OCI-LY7 (cell line): ENCODE measurements around the gene SLC41A3.

Experiments
- EZH2phosphoT487 ChIP-seq: fragments of 200-600 bp; sonication (generic); IDR thresholded peaks from 2 replicates; pipeline ENCODE4 v1.6.1; 2018; ENCODE audit warnings: low read depth, borderline replicate concordance, mild to moderate bottlenecking, mixed run types, antibody characterized with exemption, low read length, moderate library complexity, mixed read lengths
- TF ChIP-seq, protein P1 (sequence below): fragments of 200-600 bp; sonication (generic); conservative IDR thresholded peaks from 2 replicates; pipeline ENCODE4 v1.5.1; 2014; ENCODE audit warnings: mild to moderate bottlenecking, antibody characterized with exemption, low read length, moderate library complexity, mixed read lengths

DNA sequence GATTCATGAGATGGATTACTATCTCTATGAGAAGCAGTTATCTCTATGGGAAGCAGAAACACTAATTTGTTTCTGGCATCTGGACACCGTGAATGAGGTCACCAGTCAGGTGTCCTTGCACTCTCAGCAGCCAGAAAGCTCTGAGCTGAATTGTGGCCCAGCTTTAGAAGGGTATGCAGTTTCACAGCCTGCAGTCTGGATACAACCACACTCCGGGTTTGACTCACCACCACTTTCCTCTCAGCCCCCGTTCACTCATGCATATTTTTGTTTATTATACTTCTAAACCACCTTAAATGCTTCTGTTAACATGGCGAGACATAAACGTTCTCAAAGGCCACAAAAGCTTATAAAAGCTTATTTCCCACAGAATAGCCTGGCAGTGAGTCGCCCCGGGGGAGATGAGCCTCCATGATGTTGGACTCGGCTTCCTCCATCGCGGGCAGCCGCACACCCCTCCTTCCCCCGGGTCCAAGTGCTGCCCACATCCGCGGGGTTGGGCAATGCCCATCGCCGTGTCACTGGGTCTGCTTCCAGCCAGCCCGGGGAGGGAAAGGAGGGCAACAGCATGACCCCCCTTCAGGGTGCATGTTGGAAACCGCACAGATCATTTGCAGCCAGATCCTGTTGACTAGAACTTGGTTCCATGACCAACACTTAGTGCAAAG, 16.8 kb upstream of the SLC41A3 start:
- TF ChIP-seq, protein P1, sequence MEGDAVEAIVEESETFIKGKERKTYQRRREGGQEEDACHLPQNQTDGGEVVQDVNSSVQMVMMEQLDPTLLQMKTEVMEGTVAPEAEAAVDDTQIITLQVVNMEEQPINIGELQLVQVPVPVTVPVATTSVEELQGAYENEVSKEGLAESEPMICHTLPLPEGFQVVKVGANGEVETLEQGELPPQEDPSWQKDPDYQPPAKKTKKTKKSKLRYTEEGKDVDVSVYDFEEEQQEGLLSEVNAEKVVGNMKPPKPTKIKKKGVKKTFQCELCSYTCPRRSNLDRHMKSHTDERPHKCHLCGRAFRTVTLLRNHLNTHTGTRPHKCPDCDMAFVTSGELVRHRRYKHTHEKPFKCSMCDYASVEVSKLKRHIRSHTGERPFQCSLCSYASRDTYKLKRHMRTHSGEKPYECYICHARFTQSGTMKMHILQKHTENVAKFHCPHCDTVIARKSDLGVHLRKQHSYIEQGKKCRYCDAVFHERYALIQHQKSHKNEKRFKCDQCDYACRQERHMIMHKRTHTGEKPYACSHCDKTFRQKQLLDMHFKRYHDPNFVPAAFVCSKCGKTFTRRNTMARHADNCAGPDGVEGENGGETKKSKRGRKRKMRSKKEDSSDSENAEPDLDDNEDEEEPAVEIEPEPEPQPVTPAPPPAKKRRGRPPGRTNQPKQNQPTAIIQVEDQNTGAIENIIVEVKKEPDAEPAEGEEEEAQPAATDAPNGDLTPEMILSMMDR = no peak
- no peak for TF ChIP-seq EZH2phosphoT487
